Endothelial cell of umbilical vein (primary cell): ENCODE results near the gene FXYD6.

Experiments used
- CTCF ChIP-seq, 2 donors: IDR thresholded peaks; 1 replicate in 1 of 2; 2 replicates in 1 of 2; pipeline ENCODE4 v1.5.1; 2011; ENCODE audit warnings: low read length in 2 of 2, mild to moderate bottlenecking in 2 of 2, moderate library complexity in 2 of 2, control low read depth in 1 of 2, inconsistent platforms in 1 of 2, low read depth in 1 of 2; ENCODE audit not compliant: insufficient read depth in 1 of 2; ENCODE audit errors: extremely low read depth in 1 of 2
- EZH2 ChIP-seq: IDR thresholded peaks from 2 replicates; pipeline ENCODE4 v1.6.1; 2012; ENCODE audit warnings: borderline replicate concordance, low read depth, mild to moderate bottlenecking, moderate library complexity, low read length, inconsistent platforms; ENCODE audit not compliant: severe bottlenecking
- FOS ChIP-seq: IDR thresholded peaks from 2 replicates; pipeline ENCODE4 v1.6.1; 2011; ENCODE audit warnings: mild to moderate bottlenecking, low read length, moderate library complexity, borderline replicate concordance; ENCODE audit not compliant: insufficient read depth
- MAX ChIP-seq: IDR thresholded peaks from 2 replicates; pipeline ENCODE4 v1.6.1; 2011; ENCODE audit not compliant: insufficient read depth, insufficient read length
- POLR2A ChIP-seq: IDR thresholded peaks from 2 replicates; pipeline ENCODE4 v1.6.1; 2012; ENCODE audit warnings: low read depth, mild to moderate bottlenecking, control low read depth, low read length
- POLR2AphosphoS5 ChIP-seq: IDR thresholded peaks from 2 replicates; pipeline ENCODE4 v1.6.1; 2012; ENCODE audit warnings: low read depth, mild to moderate bottlenecking, control low read depth, low read length, moderate library complexity; ENCODE audit not compliant: insufficient read depth

- TF ChIP-seq FOS = no peak
- TF ChIP-seq CTCF (IDR thresholded peaks at IDR 0.05; ENCODE audit: extremely low read depth in 1 of 2, insufficient read depth in 1 of 2, low read depth in 1 of 2, low read length in 2 of 2) = no peak
- no peak for TF ChIP-seq EZH2
- TF ChIP-seq MAX = no peak
- TF ChIP-seq POLR2A = no peak
- TF ChIP-seq POLR2AphosphoS5 = no peak
These were observed 4.8 kb upstream of the FXYD6 start for GRCh38 chr11:117881217-117881616.
